ENCODE measurements around the gene PLEKHG7.

- no peak for TF ChIP-seq CTCF (IDR thresholded peaks at IDR 0.05)
- TF ChIP-seq POLR2A (IDR thresholded peaks at IDR 0.05) = no peak
Measured at GRCh38 chr12:92737855-92738850, 35.4 kb downstream of the PLEKHG7 start.

All from esophagus squamous epithelium (tissue), 4 donors.